ACHN (cell line): ENCODE measurements around the gene GCHFR.

Source experiments
- DNase-seq: peaks from one replicate; pipeline ENCODE4 v3.0.0-alpha.2; 2015
- in situ Hi-C: cut with HindIII; loops from 2 replicates; pipeline ENCODE4 v1.10.0; 2017; ENCODE audit warnings: low sequenced_read_pairs, low pct_ligation_motif_present, low pct_unique_long_range_greater_than_20kb

The GCHFR gene

DNA sequence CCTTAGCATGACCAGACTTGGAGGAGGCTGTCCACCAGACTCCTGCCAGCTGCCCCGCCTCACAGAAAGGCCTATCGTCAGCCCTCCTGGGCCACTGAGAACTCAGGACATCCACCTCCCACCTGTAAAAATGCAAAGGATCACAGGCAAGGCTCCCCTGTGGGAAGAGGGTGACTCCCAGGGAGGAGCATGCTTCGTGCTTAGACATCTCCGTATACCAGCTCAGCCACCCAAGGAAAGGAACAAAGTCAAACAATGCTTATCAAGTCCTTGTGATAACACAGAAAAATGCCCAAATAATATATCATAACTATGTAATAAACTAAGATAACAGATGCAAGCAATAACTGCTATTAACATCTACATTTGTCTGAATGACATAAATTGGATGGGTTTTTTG, 13.0 kb upstream of the GCHFR start:
- DNase-seq, result no peak
- in situ Hi-C loops, result no loop called here

DNA sequence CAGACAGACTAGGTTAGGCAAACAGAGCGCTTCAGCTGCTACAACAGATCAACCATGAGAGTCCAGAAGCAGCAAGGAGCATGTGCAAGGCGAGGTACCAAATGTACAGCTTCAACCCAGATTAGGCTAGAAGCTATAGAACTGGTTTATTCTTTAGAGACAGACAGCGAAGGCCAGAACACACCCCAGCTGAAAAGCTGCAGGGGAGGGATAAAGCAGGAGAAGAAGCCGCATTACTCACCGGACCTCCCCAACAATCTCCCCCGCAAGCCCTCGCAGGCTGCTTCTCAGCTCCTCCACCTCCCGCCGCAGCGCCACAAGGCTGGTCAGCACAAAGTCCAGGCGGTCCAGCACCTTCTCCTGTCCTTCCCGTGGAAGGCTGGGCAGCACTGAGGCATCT, 12.1 kb upstream of the GCHFR start:
- in situ Hi-C loops, result no loop called here
- no peak for DNase-seq

DNA sequence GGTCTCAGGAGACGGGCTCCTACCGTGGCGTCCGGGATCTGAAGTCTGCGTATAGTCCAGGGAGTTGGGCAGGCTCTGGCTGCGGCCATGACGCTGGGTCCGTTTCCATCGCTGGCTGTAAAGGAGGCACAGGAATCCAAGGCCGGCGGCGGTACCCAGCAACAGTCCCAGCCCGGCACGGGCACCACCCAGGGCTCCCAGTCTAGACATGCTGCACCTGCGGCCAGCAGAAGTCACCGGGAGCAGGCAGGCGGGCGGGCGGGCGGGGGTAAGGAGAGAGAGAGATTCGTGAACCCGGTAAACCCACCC, 9.3 kb upstream of the GCHFR start:
- DNase-seq, result no peak
- in situ Hi-C loops, result no loop called here

DNA sequence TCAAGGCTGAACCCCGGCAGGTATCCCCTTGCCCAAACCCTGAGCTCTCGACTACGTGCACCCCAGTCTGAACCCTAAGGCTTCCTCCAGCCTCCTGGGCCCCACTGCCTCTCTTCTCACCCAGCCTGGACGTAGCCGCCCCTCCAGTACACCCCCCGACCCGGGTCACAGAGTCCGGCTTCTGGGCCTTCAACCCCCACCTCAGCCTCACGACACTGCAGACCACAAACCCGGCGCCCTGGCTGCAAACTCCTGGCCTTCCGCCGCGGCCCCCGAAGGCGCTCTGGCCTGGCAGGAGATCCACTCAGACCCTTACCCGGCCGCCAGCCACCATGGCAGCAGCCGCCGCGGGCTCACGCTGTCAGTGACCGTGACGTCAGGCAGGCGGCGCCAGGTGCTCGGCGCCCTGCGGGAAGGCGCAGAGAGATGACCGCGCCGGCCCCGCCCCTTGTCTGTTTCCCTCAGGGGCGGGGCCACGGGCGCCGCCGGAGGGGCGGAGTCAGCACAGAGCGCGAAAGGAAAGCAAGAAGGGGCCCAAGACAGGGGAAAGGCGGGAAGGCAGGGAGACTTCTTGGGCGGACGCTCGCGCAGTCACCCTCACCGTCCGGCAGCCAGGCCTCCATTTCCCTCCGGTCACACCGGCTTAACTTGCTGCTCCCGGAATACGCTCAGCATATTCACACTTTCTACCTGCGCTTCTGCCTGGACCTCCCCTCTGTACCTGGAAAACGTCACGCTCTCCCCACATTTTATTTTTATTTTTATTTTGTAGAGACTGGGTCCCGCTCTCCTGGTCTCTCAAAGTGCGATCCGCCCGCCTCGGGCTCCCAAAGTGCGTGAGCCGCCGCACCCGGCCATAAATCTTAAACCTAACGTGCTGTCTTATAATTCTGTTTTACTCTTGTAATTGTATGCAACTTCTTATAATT, 8.7 kb upstream of the GCHFR start, which contains the start of gene RMDN3:
Gene RMDN3, minus strand, starts transcription at position 372 of the 929 bp plus-strand sequence. CDS start 471 bp downstream, outside the sequence.
- in situ Hi-C loops, result no loop called here
- peak; percentile 89 for DNase-seq

DNA sequence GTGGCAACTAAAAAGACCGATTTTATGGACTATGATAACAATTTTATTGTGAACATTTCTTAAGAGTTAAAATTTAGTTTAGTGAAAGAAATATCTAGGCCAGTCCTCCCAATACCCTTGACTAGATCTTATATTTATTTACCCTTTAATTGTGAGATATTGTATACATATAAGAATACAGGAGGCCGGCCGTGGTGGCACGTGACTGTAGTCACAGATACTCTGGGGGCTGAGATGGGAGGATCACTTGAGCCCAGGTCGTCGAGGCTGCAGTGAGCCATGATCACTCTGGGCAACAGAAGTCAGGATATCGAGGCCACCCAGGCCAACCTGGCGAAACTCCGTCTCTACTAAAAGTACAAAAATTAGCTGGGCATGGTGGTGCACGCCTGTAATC, 8.1 kb upstream of the GCHFR start:
- DNase-seq, result no peak
- in situ Hi-C loops, result no loop called here

DNA sequence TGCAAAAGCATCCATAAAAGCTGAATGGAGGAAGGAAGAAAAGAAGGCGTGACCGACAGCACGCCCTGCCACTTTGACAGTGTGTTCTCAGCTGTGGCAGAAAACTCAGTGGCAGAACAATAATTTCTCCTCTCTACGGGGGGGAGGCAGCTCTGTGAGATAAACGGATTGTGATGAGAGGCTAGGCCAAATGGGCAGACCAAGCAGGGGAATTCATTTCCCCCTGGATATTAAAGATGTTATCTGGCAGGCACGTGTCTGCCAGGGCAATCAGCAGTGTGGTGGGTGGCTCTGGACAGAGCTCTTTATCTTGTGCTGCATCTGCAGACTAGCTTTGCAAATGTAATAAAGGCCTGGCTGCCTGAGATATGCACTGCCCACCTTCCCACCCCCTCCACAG, 6.9 kb upstream of the GCHFR start:
- no peak for DNase-seq

DNA sequence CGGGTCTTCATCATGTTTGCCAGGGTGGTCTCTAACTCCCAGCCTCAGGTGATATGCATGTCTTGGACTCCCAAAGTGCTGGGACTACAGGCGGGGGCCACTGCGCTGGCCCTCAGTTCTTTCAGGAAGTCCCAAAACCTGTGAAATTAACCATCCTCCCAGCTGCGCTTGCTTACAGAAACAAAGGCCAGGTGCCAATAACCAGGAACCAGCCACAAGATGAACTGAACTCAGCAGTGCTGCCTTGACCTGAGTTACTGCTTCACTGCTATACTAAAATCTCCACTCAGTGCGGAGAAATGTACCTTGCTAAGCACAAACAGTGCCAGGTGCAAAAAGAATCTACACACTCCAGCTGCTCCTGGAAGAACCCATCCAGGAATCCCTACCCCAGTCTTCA, 3.9 kb upstream of the GCHFR start:
- no peak for DNase-seq
- in situ Hi-C loops, result no loop called here

More for the DNA sequence above, 6.9 kb upstream of the GCHFR start:
- in situ Hi-C loops, result no loop called here

DNA sequence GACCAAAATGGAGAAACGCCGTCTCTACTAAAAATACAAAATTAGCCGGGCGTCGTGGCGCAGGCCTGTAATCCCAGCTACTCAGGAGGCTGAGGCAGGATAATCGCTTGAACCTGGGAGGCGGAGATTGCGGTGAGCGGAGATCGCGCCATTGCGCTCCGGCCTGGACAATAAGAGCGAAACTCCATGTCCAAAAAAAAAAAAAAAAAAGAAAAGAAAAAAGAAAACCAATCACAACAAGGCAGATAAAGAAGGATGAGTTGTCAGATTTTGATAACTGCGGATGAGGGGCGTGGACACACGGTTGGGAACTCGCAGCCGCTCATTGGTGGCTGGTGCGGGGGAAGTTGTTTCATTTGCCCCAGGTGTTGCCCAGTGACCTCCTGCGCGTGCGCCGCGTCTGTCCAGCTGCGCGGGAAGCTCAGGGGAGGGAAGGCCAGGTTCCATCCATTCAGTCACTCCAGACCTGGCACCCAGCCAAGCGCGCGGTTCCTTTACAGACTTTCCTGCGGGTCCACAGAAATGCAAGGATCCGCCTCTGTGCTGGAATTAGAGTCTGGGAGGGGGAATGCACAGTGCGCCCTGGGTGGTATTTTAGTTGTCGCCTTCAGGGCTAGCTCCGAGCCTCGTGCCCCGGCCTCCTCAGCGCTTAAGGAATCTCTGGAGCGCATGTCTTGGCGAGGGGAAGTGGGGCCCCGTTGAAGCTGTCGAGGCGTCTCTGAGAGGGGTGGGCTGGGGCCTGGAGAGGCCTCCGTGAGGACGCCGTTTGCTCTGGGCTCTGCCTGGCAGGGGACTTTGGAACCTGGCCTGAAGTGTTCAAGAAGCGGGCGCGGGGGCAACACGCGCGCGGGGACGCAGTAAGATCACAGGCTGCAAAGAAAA, 708 bp upstream of the GCHFR start:
- DNase-seq, result peak; percentile 41
- in situ Hi-C loops, result no loop called here

DNA sequence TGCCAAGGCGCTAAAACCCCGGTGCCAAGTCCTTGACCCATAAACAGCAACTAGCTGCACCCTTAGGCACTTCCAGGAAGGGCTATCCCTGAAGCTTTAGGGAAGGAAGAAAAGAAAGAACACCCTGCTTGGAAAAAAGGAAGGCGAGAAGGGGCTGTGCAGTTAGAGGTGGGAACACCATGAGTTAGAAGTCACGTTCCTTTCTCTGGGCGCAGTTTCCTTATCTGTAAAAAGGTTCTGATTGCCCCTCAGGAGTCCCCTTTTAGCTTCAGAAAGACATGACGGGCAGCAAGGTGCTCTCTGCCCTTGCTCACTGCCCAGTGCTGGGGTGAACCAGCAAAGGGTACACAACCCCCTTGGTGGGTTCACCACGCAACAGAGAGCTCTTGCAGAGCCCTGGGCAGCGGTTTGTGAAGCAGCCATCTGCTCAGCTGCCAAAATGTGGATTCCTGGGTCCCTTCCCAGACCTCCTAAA, 798 bp downstream of the GCHFR start:
- in situ Hi-C loops, result no loop called here
- DNase-seq, result no peak

DNA sequence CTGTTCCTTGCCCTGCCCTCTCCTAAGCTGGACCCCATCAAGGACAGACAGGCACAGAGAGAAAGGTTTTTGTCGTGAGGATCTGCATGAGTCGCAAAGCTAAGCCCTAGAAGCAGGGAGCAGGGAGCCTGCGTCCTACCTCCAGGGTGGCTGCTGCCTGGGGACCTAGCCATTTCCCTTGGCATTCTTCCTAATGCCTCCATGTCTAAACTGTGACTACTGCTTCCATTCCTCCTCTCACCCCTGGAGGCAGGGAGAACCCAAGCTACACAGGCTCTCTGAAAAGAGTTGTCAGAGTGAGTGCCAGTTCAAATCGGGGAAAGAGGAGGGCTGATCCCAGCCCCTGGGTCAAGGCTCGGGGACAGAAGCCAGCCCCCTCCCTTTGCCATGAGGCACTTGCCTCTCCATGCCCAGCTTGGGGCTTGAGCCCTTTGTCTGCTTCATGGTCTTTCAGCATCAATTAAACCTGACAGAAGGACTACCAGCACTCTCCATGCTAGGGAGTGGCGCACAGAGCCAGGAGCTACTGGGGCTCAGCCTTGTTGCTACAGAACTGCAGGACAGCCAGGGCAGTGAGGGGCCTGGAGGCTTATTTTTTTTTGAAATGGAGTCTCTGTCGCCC, 2.4 kb downstream of the GCHFR start:
- in situ Hi-C loops, result no loop called here

DNA sequence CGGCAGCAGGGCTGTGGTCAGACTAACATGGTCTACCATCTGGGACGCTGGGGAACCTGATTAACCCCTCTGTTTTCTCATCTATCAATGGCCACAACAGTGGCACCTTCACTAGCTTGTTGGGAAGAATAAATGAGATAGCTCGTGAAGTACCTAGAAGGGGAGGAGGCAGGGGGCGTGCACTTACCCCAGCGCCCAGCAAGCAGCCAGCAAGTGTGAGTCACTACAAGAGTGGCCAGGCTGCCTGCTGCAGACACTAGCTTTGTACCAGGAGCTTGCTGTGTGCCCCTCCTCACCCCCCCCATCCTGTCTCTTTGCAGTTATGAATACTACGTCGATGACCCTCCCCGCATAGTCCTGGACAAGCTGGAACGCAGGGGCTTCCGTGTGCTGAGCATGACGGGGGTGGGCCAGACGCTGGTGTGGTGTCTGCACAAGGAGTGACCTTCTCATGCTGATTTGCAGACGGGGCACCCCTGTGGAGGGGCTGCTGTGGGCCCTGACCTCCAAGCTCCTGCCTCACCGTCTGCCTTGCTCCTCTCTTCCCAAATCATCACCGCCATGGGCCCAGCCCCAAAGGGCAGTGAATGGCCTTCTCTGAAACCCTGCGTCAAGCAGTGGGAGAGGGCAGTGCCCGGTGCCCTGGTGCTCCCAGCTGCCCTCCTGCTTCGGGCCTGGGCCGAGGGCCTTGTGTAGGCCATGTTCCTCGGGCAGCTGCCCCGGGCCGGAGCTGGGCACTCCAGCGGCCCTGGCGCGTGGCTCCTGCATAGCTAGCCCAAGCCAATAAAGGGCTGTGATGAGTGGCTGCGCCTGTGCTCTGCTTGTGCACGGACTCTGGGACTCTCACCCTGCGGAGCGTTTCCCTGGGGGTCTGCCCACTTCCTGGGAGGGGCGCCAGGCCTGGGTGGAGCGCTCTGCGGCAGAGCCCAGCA, 3.3 kb downstream of the GCHFR start:
- in situ Hi-C loops, result no loop called here

More for the DNA sequence above, 2.4 kb downstream of the GCHFR start:
- no peak for DNase-seq

DNA sequence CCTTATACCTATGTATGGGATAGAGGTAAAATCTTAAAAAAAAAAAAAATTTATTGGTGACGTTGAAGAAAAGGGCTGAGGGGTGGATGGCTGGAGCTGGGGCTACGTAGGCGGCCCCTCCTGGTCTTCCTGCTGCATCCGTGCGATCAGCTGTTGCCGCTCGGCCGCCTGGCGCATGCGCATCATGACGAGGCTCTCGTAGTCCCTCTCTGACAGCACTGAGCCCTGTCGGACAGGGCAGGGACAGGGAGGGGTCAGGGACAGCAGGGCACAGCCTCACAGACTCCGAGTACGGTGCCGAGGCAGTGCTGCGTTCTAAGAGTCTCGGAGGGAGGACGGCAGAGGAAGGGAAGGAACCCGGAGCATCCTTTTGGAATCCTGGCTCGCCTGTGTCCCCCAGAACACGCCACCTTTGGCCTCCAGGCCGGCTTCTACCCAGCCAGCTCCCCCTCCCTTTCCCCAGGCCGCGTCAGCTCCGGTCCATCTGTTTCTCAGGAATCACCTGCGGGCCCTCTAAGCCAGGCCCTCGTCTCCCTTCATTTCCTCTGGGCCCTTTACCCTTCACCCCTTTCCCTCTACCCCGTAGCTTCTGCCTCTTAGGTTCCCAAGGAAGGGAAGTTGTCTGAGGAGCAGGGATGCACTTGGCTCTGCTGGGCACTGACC, 4.1 kb downstream of the GCHFR start:
- in situ Hi-C loops, result no loop called here
- no peak for DNase-seq

More for the DNA sequence above, 3.3 kb downstream of the GCHFR start:
- DNase-seq, result peak; percentile 63

DNA sequence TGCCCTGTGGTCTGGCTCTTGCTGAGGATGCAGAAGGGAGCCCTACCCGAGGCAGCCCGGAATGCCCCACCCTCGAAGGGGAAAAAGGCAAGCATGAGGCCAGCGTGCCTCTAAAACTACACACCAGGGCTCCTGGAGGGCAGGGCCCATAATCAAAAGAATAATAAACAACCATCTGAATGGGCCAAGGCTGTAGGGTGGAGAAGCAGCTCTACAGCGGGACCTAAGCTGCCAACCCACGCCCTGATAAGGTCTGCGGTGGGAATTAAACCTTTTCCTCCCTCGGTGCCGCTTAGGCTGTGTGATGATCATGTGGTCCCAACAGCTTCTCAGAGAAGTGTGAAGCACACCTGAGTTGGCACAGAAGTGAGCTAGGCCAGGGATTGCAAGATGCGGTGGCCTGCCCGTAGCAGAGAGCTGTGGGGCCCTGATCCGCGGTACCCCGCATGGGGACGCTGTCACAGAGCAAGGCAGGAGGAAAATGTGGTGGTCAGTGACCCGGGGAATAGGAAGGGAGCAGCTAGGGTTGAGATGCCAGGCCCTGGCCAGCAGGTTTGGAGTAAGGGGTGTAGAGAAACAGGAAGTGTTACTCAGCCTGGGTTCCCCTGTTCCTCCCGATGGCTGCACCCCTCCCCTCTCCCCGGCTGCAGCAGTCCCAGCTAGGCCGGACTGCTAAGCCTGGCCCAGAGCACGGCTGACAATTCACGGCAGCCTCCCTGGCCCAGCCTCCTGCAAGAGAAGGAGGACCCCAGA, 4.8 kb downstream of the GCHFR start:
- in situ Hi-C loops, result no loop called here
- no peak for DNase-seq

DNA sequence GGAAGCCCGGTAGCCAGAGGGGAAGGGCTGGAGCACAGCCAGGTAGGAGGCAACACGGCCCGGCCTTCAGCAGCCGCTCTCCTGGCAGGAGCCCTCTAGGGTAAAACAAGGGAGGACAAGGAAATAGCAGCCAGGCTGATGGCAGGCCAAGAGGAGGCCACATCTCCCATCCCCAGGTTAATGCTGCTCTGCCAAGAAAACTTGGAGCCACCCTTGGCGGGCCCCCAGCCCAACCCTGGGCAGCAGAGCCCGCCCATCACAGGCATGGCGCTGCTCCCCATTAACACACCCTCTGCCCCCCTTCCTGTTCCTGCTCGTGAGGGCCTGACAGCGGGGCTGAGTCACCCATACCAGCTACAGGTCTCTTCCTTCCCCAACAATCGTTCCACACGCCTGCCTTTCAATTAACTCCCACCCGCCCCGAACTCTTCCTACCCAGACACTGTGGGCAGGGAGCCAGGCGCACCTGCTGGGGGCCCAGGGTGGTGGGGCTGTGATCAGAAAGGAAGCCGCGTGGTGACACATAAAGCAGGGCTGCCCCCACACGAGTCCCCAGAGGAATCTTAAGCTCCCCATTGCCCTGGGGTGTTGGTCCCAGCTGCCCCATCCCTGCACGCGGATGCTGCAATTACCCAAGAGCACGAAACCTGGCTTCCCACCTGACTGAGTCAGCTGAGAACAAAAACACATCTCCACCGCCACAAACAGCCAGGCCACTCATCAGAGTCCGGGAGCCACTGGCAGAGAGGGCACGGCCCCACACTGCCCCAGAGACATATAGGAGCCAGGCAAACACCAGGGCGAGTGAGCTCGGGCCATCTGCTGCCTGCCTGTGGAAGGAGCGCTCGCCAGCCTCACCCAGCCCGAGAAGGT, 5.6 kb downstream of the GCHFR start, which contains the start of gene C15orf62:
Gene C15orf62, plus strand, starts transcription at position 707 of the 873 bp plus-strand sequence. CDS start 516 bp downstream, outside the sequence.
- DNase-seq, result peak; percentile 84
- in situ Hi-C loops, result no loop called here

DNA sequence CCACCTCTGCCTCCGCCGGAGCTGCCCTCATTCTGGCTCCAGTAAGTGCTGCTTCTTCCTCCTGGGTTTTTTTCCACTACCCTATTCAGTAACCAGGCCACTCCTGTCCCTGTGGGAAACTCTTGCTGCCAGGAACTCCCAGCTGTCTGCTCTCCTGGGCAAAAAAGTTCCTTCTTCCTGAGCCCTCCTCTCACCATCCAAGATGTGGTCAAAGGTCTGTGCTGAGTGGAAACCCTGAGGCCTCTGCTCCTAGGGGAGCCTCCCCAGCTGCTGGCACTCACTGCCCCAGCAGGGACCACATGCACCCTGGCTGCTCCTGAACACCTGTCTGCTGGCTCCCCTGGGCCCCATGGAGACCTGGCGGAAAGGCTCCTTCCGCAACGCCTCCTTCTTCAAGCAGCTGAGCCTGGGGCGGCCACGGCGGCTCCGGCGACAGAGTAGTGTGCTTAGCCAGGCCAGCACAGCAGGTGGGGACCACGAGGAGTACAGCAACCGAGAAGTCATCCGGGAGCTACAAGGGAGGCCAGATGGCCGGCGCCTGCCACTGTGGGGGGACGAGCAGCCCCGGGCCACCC, 6.4 kb downstream of the GCHFR start:
- in situ Hi-C loops, result no loop called here
- DNase-seq, result no peak

DNA sequence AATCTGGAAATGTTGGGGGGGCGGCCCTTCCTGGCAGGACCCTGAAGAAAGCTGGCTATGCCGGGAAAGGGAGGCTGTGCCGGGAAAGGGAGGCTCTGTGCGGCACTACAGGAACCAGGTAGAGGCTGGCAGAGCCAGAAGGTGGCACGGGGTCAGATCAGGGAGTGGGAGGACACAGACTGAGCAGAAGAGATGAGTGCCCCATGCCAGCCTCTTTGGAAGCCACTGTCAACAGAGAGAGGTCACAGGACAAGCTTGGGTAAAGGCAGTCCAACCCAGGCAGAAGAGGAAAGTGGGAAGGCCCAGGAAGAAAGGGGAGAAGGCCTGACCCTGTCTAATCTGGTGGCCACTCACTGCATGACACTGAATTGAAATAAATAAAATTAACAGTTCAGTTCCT, 7.4 kb downstream of the GCHFR start:
- DNase-seq, result no peak
- in situ Hi-C loops, result no loop called here
